Natural killer cell treated with Interleukin-12 subunit alpha and Interleukin-12 subunit beta and Interleukin-15 and Interleukin-18, amount 100 ng/mL, for 72 hours (primary cell): ENCODE results near the gene TNIK. TPM values are rescaled to one million over a fixed set of nuclear protein-coding genes. Genes with fewer than 3 reads are reported as not detected.
A peak's percentile ranks its signal among the peaks of the same experiment; 100 is the strongest.
"Not testable (repeated sequence)": the region's sequence is repeated elsewhere in the genome, so short reads cannot be mapped to it uniquely, and the experiment has no call there.

ENCODE experiments used
- ATAC-seq, 2 donors: fragments of 150-1000 bp; cut with Tn5 transposase in 1 of 2; sonication (Bioruptor Pico), chemical (Tn5 transposase) in 1 of 2; 2 replicates each; pipeline ENCODE4 v1.10.0; 2021
- DNase-seq: peaks from one replicate; pipeline ENCODE4 v3.0.0; 2022; ENCODE audit warnings: low spot score
- H3K27ac Mint-ChIP-seq, 2 donors: 1 replicate in 1 of 2; 2 replicates in 1 of 2; pipeline ENCODE4 v1.8.0; 2022; ENCODE audit warnings: mixed read lengths in 2 of 2, mild to moderate bottlenecking in 1 of 2, moderate library complexity in 1 of 2
- H3K27me3 Mint-ChIP-seq, 2 donors: 1 replicate in 1 of 2; 2 replicates in 1 of 2; pipeline ENCODE4 v1.8.0; 2022; ENCODE audit warnings: mixed read lengths in 2 of 2
- H3K36me3 Mint-ChIP-seq: one replicate; pipeline ENCODE4 v1.8.0; 2022; ENCODE audit warnings: mixed read lengths
- H3K4me1 Mint-ChIP-seq, 2 donors: 1 replicate in 1 of 2; 2 replicates in 1 of 2; pipeline ENCODE4 v1.8.0; 2022; ENCODE audit warnings: low read depth in 2 of 2, mixed read lengths in 2 of 2, mild to moderate bottlenecking in 1 of 2
- H3K4me3 Mint-ChIP-seq: one replicate; pipeline ENCODE4 v1.8.0; 2022; ENCODE audit warnings: mixed read lengths
- H3K9me3 Mint-ChIP-seq: 2 replicates; pipeline ENCODE4 v1.8.0; 2022; ENCODE audit warnings: mixed read lengths
- total RNA-seq, 2 donors: library from RNA; stranded (reverse); gene quantifications; one replicate each; pipeline ENCODE4 v1.2.3, GENCODE V29; 2022

The TNIK gene
- total RNA-seq, 2 donors from 2014 or later: 44.3 to 48.5 TPM

- peaks cover 7 to 12% of the 10 kb centered on the region in 2 donors for H3K4me1 Mint-ChIP-seq
- ATAC-seq (no peak), DNase-seq (no peak)
- peaks cover 32% of the 10 kb centered on the region for H3K36me3 Mint-ChIP-seq
- H3K4me3 Mint-ChIP-seq: no peak overlapping the region
- no peaks in the 10 kb centered on the region for H3K27me3 Mint-ChIP-seq
- H3K9me3 Mint-ChIP-seq: no peaks in the 10 kb centered on the region
- no peak overlapping the region for H3K27ac Mint-ChIP-seq
Measured at GRCh38 chr3:171121801-171122200, 338.4 kb downstream of the TNIK start.

GRCh38 chr3:171119402-171119801 is 340.8 kb downstream of the TNIK start:
- not testable (repeated sequence) for H3K27me3 Mint-ChIP-seq, H3K9me3 Mint-ChIP-seq, H3K27ac Mint-ChIP-seq, ATAC-seq, H3K4me3 Mint-ChIP-seq, DNase-seq
- Mint-ChIP-seq H3K4me1 (peaks cover 9 to 15% of the 10 kb centered on the region in 2 donors), H3K36me3 (peaks cover 29% of the 10 kb centered on the region)

- not testable (repeated sequence) for H3K9me3 Mint-ChIP-seq, H3K4me3 Mint-ChIP-seq, DNase-seq, ATAC-seq, H3K27me3 Mint-ChIP-seq, H3K27ac Mint-ChIP-seq
- H3K4me1 Mint-ChIP-seq: peaks cover 9 to 15% of the 10 kb centered on the region in 2 donors
- H3K36me3 Mint-ChIP-seq: peaks cover 28% of the 10 kb centered on the region
Measured at GRCh38 chr3:171118993-171119392, 341.2 kb downstream of the TNIK start.

- H3K36me3 Mint-ChIP-seq: peaks cover 21% of the 10 kb centered on the region
Measured at GRCh38 chr3:171116824-171117395, 343.3 kb downstream of the TNIK start.

GRCh38 chr3:171116365-171116764 is 343.8 kb downstream of the TNIK start:
- no peak overlapping the region for H3K27ac Mint-ChIP-seq
- H3K36me3 Mint-ChIP-seq: peaks cover 27% of the 10 kb centered on the region
- DNase-seq: no peak
- no peaks in the 10 kb centered on the region for H3K9me3 Mint-ChIP-seq
- H3K4me1 Mint-ChIP-seq: peaks cover 9 to 15% of the 10 kb centered on the region in 2 donors
- ATAC-seq: no peak
- no peak overlapping the region for H3K4me3 Mint-ChIP-seq
- H3K27me3 Mint-ChIP-seq: no peaks in the 10 kb centered on the region

More at GRCh38 chr3:171116824-171117395, 343.3 kb downstream of the TNIK start:
- DNase-seq (no peak), ATAC-seq (no peak)
- Mint-ChIP-seq H3K4me1 (peaks cover 9 to 15% of the 10 kb centered on the region in 2 donors), H3K27ac (no peak overlapping the region), H3K9me3 (no peaks in the 10 kb centered on the region), H3K27me3 (no peaks in the 10 kb centered on the region), H3K4me3 (no peak overlapping the region)

GRCh38 chr3:171115667-171116066 is 344.5 kb downstream of the TNIK start:
- ATAC-seq: no peak
- DNase-seq: no peak
- H3K27ac Mint-ChIP-seq: no peak overlapping the region
- H3K36me3 Mint-ChIP-seq: peaks cover 21% of the 10 kb centered on the region
- no peaks in the 10 kb centered on the region for H3K9me3 Mint-ChIP-seq
- peaks cover 9 to 15% of the 10 kb centered on the region in 2 donors for H3K4me1 Mint-ChIP-seq
- H3K4me3 Mint-ChIP-seq: no peak overlapping the region
- H3K27me3 Mint-ChIP-seq: no peaks in the 10 kb centered on the region

GRCh38 chr3:171113716-171114115 is 346.5 kb downstream of the TNIK start:
- Mint-ChIP-seq H3K27ac (no peak overlapping the region), H3K9me3 (no peaks in the 10 kb centered on the region), H3K36me3 (peaks cover 16% of the 10 kb centered on the region), H3K27me3 (no peaks in the 10 kb centered on the region), H3K4me1 (peaks cover 9 to 15% of the 10 kb centered on the region in 2 donors), H3K4me3 (no peak overlapping the region)
- no peak for ATAC-seq
- DNase-seq: no peak

- H3K27me3 Mint-ChIP-seq: no peaks in the 10 kb centered on the region
- H3K27ac Mint-ChIP-seq: peak overlapping the region in 1 of 2 donors; percentile 2
- H3K4me1 Mint-ChIP-seq: peaks cover 0 to 5% of the 10 kb centered on the region in 2 donors
- no peak overlapping the region for H3K4me3 Mint-ChIP-seq
- DNase-seq (no peak), ATAC-seq (no peak)
- peaks cover 28% of the 10 kb centered on the region for H3K36me3 Mint-ChIP-seq
- H3K9me3 Mint-ChIP-seq: no peaks in the 10 kb centered on the region
Measured at GRCh38 chr3:171110715-171111114, 349.5 kb downstream of the TNIK start.

- DNase-seq (no peak), ATAC-seq (no peak)
- Mint-ChIP-seq H3K4me1 (no peaks in the 10 kb centered on the region), H3K27ac (no peak overlapping the region), H3K36me3 (peaks cover 30% of the 10 kb centered on the region), H3K4me3 (no peak overlapping the region), H3K27me3 (no peaks in the 10 kb centered on the region), H3K9me3 (no peaks in the 10 kb centered on the region)
Measured at GRCh38 chr3:171108066-171108465, 352.1 kb downstream of the TNIK start.

GRCh38 chr3:171103185-171103584 is 357.0 kb downstream of the TNIK start:
- no peaks in the 10 kb centered on the region for H3K27me3 Mint-ChIP-seq
- H3K36me3 Mint-ChIP-seq: peaks cover 32% of the 10 kb centered on the region
- H3K4me3 Mint-ChIP-seq: no peak overlapping the region
- ATAC-seq: no peak
- peaks cover 0 to 6% of the 10 kb centered on the region in 2 donors for H3K4me1 Mint-ChIP-seq
- H3K27ac Mint-ChIP-seq: no peak overlapping the region
- no peaks in the 10 kb centered on the region for H3K9me3 Mint-ChIP-seq
- no peak for DNase-seq

- H3K9me3 Mint-ChIP-seq: no peaks in the 10 kb centered on the region
- DNase-seq: no peak
- no peak for ATAC-seq
- H3K4me1 Mint-ChIP-seq: peaks cover 0 to 6% of the 10 kb centered on the region in 2 donors
- H3K27me3 Mint-ChIP-seq: no peaks in the 10 kb centered on the region
- no peak overlapping the region for H3K4me3 Mint-ChIP-seq
- H3K36me3 Mint-ChIP-seq: peaks cover 29% of the 10 kb centered on the region
- no peak overlapping the region for H3K27ac Mint-ChIP-seq
Measured at GRCh38 chr3:171101982-171102641, 358.1 kb downstream of the TNIK start.

GRCh38 chr3:171099911-171100310 is 360.3 kb downstream of the TNIK start:
- no peak for DNase-seq
- H3K4me1 Mint-ChIP-seq: peaks cover 0 to 6% of the 10 kb centered on the region in 2 donors
- peaks cover 25% of the 10 kb centered on the region for H3K36me3 Mint-ChIP-seq
- no peak overlapping the region for H3K4me3 Mint-ChIP-seq
- no peaks in the 10 kb centered on the region for H3K9me3 Mint-ChIP-seq
- H3K27me3 Mint-ChIP-seq: no peaks in the 10 kb centered on the region
- no peak overlapping the region for H3K27ac Mint-ChIP-seq
- ATAC-seq: no peak

GRCh38 chr3:171095063-171095462 is 365.1 kb downstream of the TNIK start:
- Mint-ChIP-seq H3K9me3 (no peaks in the 10 kb centered on the region), H3K4me3 (no peak overlapping the region), H3K27me3 (no peaks in the 10 kb centered on the region), H3K36me3 (peaks cover 24% of the 10 kb centered on the region), H3K27ac (no peak overlapping the region), H3K4me1 (peaks cover 5 to 7% of the 10 kb centered on the region in 2 donors)
- DNase-seq (no peak), ATAC-seq (no peak)

GRCh38 chr3:171094411-171094810 is 365.8 kb downstream of the TNIK start:
- Mint-ChIP-seq H3K4me1 (peaks cover 5 to 12% of the 10 kb centered on the region in 2 donors), H3K27me3 (no peaks in the 10 kb centered on the region), H3K9me3 (no peaks in the 10 kb centered on the region), H3K27ac (no peak overlapping the region), H3K4me3 (no peak overlapping the region), H3K36me3 (peaks cover 22% of the 10 kb centered on the region)
- DNase-seq (no peak), ATAC-seq (no peak)
